ENCODE results near the gene UROD.

GRCh38 chr1:45008076-45008475 is 4.0 kb upstream of the UROD start:
- no peak for TF ChIP-seq CTCF (IDR thresholded peaks at IDR 0.05)
- TF ChIP-seq POLR2A (IDR thresholded peaks at IDR 0.05) = no peak

Measured in stomach (tissue), 4 donors.